MCF 10A (cell line): Measurements from ENCODE around the gene GRHPR. TPM values are rescaled to one million over a fixed set of nuclear protein-coding genes. Genes with fewer than 3 reads are reported as not detected.

Source experiments
- BruUV-seq: library from RNA; stranded (reverse); fragments of 400-500 nt; replicated peaks from 2 replicates; lab custom pipeline; 2021; lab: Mats Ljungman, UMichigan
- CTCF ChIA-PET: fragments of 300-600 bp; sonication (Branson Sonifier 250); formaldehyde crosslinking; extraction: SDS; loops from one replicate; lab custom pipeline; 2021; ENCODE audit warnings: antibody characterized with exemption, inconsistent platforms; lab: Yijun Ruan, JAX
- POLR2A ChIA-PET: fragments of 300-600, 350-650 bp; sonication (Branson Sonifier 250); formaldehyde crosslinking; extraction: SDS; loops from one replicate; lab custom pipeline; 2020; ENCODE audit warnings: antibody characterized with exemption, inconsistent platforms; lab: Yijun Ruan, JAX
- DNase-seq: peaks from one replicate; pipeline ENCODE4 v3.0.0-alpha.2; 2018; ENCODE audit not compliant: unreplicated experiment
- H3K27ac Mint-ChIP-seq: one replicate; pipeline ENCODE4 v1.8.0; 2022; ENCODE audit warnings: mild to moderate bottlenecking, low read depth, mixed read lengths; ENCODE audit not compliant: unreplicated experiment
- H3K27me3 Mint-ChIP-seq: one replicate; pipeline ENCODE4 v1.8.0; 2022; ENCODE audit warnings: mixed read lengths; ENCODE audit not compliant: insufficient read depth, unreplicated experiment
- H3K36me3 Mint-ChIP-seq: one replicate; pipeline ENCODE4 v1.8.0; 2022; ENCODE audit warnings: mild to moderate bottlenecking, moderate library complexity, mixed read lengths; ENCODE audit not compliant: insufficient read depth, unreplicated experiment
- H3K4me1 Mint-ChIP-seq: one replicate; pipeline ENCODE4 v1.8.0; 2022; ENCODE audit warnings: mixed read lengths; ENCODE audit not compliant: insufficient read depth, unreplicated experiment
- H3K4me3 Mint-ChIP-seq: one replicate; pipeline ENCODE4 v1.8.0; 2022; ENCODE audit warnings: mild to moderate bottlenecking, moderate library complexity, mixed read lengths; ENCODE audit not compliant: unreplicated experiment
- H3K9me3 Mint-ChIP-seq: one replicate; pipeline ENCODE4 v1.8.0; 2022; ENCODE audit warnings: mixed read lengths; ENCODE audit not compliant: unreplicated experiment
- CTCF ChIP-seq: fragments of 200-600 bp; IDR thresholded peaks from one replicate; pipeline ENCODE4 v1.8.0; 2022; ENCODE audit warnings: antibody characterized with exemption, mild to moderate bottlenecking; ENCODE audit not compliant: unreplicated experiment
- intact Hi-C: fragments of 100-400 bp; cut with micrococcal nuclease; formaldehyde crosslinking; loops from 2 replicates; pipeline ENCODE4 v1.14.1; 2022
- total RNA-seq: library from RNA; stranded (reverse); gene quantifications from 2 replicates; pipeline ENCODE4 v1.2.3, GENCODE V29; 2022

GRHPR gene
- total RNA-seq, 1 experiment from 2014 or later = 121 TPM

GRCh38 chr9:37377688-37378612 lies 44.5 kb upstream of the GRHPR start:
- no TSS peak for BruUV-seq
- CTCF ChIA-PET = no interaction called here
- DNase-seq = no peak
- no peak overlapping the region for H3K27ac Mint-ChIP-seq
- no peak for TF ChIP-seq CTCF
- H3K4me1 Mint-ChIP-seq = no peaks in the 10 kb centered on the region
- no peaks in the 10 kb centered on the region for H3K36me3 Mint-ChIP-seq
- no peaks in the 10 kb centered on the region for H3K9me3 Mint-ChIP-seq
- POLR2A ChIA-PET = no interaction called here
- intact Hi-C loops = no loop called here
- peaks cover 19% of the 10 kb centered on the region for H3K27me3 Mint-ChIP-seq
- no peak overlapping the region for H3K4me3 Mint-ChIP-seq

DNA sequence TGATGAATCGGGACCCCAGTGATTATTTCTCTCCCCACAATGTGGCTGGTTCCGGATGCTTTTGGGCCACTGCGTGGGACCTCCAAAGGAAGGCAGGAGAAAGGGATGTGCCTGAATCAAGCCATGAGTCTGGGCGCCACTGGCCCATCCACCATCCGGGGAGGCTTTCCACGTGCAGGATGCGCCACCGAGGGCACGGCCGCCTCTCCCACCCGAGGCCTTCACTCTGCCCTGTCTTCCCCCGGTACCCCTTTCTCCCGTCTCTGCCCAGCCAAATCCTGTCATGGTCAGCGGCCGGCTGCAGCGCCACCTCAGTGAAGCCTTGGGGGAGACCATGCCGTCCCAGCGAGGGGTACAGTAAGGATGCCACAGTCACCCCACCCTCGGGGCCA lies 43.9 kb upstream of the GRHPR start:
- intact Hi-C loops = no loop called here

GRCh38 chr9:37379835-37380234 lies 42.7 kb upstream of the GRHPR start:
- ChIA-PET POLR2A (no interaction called here), CTCF (no interaction called here)
- no TSS peak for BruUV-seq
- Mint-ChIP-seq H3K27me3 (peaks cover 19% of the 10 kb centered on the region), H3K4me1 (no peaks in the 10 kb centered on the region), H3K4me3 (no peak overlapping the region), H3K9me3 (no peaks in the 10 kb centered on the region), H3K27ac (no peak overlapping the region), H3K36me3 (no peaks in the 10 kb centered on the region)
- intact Hi-C loops = no loop called here
- DNase-seq = no peak
- TF ChIP-seq CTCF = no peak

More for the DNA sequence above, 43.9 kb upstream of the GRHPR start:
- no TSS peak for BruUV-seq
- Mint-ChIP-seq H3K4me3 (no peak overlapping the region), H3K36me3 (no peaks in the 10 kb centered on the region), H3K27me3 (peaks cover 19% of the 10 kb centered on the region), H3K4me1 (no peaks in the 10 kb centered on the region), H3K27ac (no peak overlapping the region), H3K9me3 (no peaks in the 10 kb centered on the region)
- TF ChIP-seq CTCF = no peak
- no peak for DNase-seq
- CTCF ChIA-PET = no interaction called here
- POLR2A ChIA-PET = no interaction called here

DNA sequence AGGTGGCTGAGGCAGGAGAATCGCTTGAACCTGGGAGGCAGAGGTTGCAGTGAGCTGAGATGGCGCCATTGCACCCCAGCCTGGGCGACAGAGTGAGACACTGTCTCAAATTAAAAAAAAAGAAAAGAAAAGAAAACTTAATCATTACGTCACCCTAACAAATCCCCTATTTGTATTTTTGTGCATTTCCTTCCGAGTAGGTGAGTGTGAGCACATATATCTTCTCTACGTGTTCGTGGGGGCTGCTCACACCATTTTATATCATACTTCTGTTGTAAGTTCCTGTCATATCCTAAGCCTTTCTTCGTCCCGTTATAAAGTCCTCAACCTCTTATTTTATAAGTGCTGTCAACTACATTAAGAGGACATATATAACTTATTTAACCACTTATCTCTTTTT lies 41.9 kb upstream of the GRHPR start:
- no peaks in the 10 kb centered on the region for H3K4me1 Mint-ChIP-seq
- BruUV-seq = no TSS peak
- H3K9me3 Mint-ChIP-seq = no peaks in the 10 kb centered on the region
- no peak for TF ChIP-seq CTCF
- H3K27ac Mint-ChIP-seq = no peak overlapping the region
- H3K4me3 Mint-ChIP-seq = no peak overlapping the region
- H3K36me3 Mint-ChIP-seq = no peaks in the 10 kb centered on the region
- H3K27me3 Mint-ChIP-seq = peaks cover 19% of the 10 kb centered on the region
- ChIA-PET CTCF (interaction anchor here (0.6 kb wide), 1 partner anchor 518 kb away, joined by 3 read pairs; no protein-coding TSS in a partner anchor), POLR2A (interaction anchor here (0.8 kb wide), 1 partner anchor 301 kb away, joined by 3 read pairs; no protein-coding TSS in a partner anchor)
- DNase-seq = no peak
- intact Hi-C loops = no loop called here
